ENCODE data around the gene UNC45B.

GRCh38 chr17:35129154-35129972, 18.3 kb upstream of the UNC45B start:
- TF ChIP-seq, protein P1, sequence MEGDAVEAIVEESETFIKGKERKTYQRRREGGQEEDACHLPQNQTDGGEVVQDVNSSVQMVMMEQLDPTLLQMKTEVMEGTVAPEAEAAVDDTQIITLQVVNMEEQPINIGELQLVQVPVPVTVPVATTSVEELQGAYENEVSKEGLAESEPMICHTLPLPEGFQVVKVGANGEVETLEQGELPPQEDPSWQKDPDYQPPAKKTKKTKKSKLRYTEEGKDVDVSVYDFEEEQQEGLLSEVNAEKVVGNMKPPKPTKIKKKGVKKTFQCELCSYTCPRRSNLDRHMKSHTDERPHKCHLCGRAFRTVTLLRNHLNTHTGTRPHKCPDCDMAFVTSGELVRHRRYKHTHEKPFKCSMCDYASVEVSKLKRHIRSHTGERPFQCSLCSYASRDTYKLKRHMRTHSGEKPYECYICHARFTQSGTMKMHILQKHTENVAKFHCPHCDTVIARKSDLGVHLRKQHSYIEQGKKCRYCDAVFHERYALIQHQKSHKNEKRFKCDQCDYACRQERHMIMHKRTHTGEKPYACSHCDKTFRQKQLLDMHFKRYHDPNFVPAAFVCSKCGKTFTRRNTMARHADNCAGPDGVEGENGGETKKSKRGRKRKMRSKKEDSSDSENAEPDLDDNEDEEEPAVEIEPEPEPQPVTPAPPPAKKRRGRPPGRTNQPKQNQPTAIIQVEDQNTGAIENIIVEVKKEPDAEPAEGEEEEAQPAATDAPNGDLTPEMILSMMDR (IDR thresholded peaks at IDR 0.05), result no peak
- no peak for TF ChIP-seq POLR2A (IDR thresholded peaks at IDR 0.05)
